ENCODE results near the gene JMJD1C.
A peak's percentile ranks its signal among the peaks of the same experiment; 100 is the strongest.
"Not testable (repeated sequence)": the region's sequence is repeated elsewhere in the genome, so short reads cannot be mapped to it uniquely, and the experiment has no call there.

The JMJD1C gene

DNA sequence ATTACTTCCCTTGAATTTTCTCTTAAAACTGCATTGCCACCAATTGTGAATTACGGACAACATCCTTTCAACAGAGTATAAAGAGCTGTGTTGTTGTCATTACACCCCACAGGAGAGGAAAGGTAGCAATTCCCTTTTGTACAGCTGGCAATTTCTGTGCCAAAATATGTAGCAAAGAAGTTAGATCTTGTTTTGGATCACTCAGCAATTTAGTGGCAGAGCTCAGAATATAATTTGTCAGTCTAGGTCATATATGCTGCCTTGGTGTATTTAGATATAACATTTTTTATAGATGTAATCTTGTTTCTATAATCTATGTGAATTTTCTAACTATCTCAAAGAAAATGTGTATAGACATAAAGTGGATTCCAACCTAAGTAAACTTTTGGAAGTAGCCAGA lies 293.9 kb downstream of the JMJD1C start:
- no peak for DNase-seq (ENCODE audit: low spot score)

DNA sequence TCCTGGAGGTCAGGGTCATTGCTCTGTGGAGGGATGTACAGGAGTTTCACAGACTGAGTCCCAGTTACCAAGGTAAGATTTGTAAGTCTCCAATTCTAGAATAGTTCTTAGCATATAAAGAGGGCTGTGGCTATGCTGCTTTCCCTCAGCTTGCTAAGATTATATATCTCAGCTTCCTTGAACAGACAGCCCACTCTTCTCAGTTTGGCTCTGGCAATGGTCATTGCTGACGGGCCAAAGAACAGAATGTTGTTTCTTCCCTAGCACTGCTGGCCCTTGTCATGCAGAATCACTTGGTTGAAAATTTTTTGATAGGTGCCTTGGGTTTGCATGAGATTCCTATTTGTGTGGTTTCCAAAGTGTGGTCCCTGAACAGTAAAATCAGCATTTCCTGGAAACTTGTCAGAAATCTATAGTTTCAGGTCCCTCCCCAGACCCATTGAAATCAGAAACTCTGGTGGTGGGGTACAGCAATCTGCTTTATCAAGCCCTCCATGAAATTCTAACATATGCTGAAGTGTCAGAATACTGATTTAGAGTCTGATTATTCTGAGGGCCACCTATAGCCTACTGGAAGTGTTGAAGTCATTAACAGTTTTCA lies 294.4 kb downstream of the JMJD1C start:
- DNase-seq (ENCODE audit: low spot score): no peak

DNA sequence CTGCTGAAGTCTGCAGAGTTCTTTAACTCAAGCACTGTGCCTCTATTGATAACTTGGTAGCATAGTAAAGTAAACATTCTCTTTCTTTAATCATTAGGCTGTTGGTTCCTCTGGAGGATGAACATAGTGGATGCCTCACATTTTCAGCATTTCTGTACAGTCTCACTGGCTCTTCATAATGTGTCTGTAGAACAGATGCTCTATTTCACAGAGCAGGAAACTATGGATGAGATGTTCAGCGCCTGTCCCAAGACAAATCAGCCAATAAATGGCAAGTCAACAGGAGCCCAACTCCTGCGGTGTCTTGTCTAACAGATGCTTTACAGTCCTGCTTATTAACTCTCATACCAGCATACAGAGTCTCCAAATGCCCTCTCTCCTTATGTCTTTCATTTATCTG lies 296.2 kb downstream of the JMJD1C start:
- no peak for DNase-seq (ENCODE audit: low spot score)

DNA sequence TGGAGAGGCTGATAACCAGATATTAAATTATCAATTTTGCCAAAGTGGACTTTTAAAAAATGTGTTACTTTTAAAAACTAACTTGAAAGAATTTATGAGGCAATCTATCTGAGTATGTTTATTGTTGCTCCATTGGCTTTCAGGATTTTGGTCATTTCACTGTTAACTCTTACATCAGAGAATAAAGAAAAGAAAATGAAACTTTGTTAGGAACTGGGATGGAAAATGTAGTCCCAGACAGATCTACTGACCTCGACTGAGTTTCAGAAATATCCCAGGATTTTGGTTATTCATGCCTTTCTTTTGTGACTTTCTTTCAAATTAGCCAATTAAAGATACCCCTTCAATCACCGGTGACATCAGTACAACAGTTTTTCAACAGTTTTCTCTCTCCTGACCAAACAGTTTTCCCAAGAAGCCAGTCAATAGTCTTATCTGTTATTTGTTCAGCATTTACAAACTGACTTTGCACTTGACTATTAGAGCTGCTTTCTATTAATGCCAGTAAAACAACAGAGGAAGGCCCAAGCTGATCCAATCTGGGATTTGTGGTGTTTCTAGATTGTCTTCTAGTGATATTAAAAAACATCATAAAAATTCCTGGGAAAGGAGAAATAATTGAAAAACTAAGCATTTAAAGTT lies 296.8 kb downstream of the JMJD1C start:
- DNase-seq (ENCODE audit: low spot score): no peak

DNA sequence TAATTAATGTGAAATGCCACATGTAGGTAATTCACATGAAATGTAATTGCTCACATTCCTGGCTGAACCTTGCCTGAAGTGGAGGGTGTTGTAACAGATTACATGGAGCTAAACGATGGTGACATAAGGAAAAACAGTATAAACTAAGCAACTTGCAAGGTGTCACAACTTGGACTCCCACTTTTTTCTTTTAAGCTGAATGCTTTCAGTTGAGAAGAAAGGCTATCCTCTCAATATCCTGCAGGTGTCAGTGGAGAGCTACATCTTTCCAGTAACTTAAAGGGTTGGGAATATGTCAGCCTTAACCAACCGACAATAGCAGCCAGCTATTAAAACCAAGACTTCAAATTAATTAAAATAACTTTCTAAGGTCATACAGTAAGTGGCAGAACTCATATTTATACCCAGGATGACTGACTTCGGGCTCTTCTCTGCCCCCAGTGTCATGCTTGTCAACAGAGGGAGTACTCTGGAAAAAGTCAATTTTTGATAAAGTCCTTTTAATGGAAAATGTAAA lies 299.0 kb downstream of the JMJD1C start:
- DNase-seq (ENCODE audit: low spot score): peak; percentile 48

DNA sequence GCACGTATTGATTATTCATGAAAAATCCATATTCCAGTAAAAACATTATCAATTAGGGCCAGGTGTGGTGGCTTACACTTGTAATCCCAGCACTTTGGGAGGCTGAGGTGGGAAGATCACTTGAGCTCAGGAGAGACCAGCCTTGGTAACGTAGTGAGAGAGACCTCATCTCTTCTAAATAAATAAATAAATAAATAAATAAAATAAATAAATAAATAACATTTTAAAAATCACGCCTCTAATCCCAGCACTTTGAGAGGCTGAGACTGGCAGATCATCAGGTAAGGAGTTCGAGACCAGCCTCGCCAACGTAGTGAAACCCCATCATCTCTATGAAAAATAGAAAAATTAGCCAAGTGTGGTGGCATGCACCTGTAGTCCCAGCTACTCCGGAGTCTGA lies 300.5 kb downstream of the JMJD1C start:
- no peak for DNase-seq (ENCODE audit: low spot score)

DNA sequence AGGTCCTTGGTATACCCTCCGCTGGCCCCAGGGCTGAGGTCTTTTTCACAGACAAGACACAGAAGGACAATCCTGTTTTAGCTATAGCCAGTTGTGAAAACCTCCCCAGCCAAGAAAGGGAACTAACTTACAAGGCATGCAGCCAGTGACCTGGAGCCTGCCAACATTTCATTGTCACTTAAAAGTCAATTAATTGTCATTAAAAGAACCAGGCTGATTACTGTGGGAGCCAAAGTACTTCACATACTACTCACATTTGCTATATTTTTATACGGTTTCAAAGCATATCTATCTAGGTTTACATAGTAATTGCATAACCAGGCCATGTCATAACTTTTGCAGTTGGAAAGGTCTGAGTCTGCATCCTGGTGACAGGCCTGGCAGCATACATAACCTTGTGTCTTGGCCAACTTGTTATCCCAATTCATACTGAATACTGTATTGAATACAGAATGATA lies 301.6 kb downstream of the JMJD1C start:
- no peak for DNase-seq (ENCODE audit: low spot score)

DNA sequence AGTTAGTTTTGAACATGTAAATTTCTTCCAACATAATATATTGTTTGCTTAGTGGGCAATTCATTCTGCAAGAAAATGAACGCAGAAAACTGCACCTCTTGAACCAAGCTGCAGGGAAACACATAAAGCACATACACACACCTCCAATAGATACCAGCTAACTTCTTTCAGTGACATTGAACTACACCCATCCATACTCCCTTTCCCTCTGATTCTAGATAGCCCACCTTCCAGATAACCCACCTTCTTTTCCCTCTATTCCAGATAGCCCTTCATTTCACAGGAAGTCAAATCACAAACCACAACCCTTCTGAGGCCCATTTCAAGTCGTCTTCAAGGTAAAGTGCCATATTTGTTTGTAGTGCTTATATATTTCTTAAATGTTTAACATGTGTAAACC lies 304.2 kb downstream of the JMJD1C start:
- no peak for DNase-seq (ENCODE audit: low spot score)

DNA sequence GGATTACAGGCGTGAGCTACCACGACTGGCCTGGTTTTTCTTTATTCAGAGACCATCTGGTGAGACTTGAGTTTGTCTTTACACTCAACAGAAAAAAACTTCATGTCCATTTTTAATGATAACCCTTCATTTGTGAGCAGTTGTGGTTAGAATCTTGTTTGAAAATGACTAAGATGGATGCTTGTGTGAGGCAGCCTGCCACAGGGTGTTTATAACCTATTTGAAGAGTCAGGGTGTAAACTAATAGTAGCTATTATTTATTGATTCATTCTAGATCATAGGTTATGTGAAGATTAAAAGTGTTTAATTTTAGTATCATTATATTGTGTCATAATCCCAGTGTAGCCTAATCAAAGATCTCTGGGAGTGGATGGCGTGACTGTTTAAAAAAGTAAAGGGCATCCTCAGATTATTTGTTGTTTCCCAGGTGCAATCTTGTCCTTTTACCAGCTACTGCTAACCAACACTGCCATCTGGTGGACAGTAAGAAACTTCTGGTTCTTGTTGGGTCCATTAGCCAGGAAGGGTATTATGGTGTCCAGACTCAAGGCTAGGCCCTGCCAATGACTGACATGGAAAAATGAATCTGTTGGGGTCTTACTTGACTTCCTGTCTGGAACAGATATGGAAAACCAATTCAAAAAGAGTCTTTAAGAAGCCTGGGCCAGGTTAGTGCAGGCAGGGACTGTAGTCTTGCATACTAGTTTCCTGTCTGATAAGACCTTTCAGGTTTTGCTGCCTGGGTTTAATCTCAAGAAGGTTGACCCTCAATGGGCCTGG lies 307.7 kb downstream of the JMJD1C start:
- DNase-seq (ENCODE audit: low spot score): peak; percentile 77

DNA sequence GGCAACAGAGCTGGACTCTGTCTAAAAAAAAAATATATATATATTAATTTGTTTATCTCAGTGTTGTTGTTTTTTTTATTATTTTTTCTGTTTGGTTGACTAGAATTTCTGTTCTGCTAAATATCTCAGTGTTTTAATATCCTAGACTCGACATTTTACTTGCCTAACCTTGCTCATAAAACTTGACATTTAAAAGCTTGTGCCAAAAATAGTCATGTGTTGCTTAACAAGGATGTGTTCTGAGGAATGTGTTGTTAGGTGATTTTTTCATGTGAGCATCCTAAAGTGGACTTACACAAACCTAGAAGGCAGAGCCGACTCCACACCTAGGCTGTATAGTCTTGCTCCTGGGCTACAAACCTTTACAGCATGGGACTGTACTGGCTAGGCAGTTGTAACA lies 309.5 kb downstream of the JMJD1C start:
- no peak for DNase-seq (ENCODE audit: low spot score)

DNA sequence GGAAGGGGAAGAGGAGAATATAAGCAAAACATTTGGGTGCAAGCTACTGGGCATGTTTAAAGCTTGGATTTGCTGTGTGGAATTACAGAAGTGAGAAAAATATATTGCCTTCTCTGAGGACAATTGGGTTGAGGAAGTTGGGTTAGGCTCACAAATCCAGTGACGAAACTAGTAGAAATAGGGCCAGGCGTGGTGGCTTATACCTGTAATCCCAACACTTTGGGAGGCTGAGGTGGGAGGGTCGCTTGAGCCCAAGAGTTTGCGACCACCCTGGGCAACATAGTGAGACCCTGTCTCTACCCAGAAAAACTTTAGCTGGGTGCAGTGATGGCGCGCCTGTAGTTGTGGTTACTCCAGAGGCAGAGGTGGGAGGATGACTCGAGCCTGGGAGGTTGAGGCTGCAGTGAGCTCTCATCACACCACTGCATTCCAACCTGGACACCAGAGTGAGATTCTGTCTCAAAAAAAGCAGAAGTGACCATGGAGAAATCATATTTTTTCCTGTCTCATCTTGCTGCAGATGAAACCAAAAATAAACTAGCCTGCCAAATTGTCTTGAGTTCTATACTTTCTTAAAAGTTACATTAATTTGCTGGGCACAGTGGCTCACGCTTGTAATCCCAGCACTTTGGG lies 310.3 kb downstream of the JMJD1C start:
- no peak for DNase-seq (ENCODE audit: low spot score)

DNA sequence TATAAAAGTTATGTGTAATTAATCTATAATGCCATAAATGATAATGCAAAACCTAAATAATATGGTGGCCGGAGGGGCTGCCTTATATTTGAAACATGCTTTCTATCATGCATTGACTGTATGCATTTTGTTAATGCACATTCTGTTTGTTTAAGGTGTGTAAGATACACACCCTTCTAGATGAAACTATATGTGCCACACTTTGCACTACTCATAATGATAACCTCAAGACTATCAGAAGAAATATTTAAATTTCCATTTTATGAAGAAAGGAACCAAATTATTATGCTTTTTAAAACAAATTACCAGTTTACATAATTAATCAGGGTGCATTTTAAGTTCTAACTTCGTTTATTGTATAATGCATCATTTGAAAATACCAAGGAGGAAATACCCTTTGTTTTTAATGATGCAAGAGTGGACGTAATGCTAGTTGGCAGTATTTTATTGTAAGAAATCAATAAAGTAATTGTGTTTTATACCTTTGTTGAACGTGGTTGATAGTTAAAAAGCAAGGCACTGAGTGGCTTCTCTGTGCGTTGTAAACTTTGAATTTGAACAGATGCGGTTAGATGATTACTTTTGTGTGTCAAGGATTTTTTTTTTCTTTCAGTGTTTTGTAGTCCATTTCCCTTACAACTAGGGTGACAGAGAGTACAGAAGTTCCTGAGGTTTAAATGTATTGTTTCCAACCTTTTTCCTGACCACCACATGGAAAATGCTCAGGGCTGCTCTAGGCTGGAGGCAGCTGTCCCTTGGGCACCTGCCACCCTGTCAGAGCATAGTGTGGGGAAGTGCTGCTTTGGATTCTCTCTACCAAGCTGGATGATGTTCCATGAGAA lies 311.0 kb downstream of the JMJD1C start:
- no peak for DNase-seq (ENCODE audit: low spot score)

DNA sequence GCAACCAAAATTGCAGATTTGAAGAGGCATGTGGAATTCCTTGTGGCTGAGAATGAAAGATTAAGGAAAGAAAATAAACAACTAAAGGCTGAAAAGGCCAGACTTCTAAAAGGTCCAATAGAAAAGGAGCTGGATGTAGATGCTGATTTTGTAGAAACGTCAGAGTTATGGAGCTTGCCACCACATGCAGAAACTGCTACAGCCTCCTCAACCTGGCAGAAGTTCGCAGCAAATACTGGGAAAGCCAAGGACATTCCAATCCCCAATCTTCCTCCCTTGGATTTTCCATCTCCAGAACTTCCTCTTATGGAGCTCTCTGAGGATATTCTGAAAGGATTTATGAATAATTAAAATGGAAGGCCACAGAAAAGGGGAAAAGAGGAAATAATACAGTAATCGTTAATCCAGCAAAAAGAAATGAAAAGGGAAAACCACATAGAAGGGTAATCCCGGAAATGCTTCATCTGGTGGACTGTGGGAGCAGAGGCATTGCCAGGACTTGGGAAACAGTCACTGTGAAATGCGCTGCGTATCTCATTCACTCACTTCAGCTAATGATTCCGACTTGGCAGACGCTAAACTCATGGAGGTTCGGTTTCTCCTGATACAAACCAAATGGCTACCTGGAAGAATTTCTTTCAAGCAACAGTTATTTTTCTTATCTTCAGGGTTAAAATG lies 311.8 kb downstream of the JMJD1C start:
- not testable (repeated sequence) for DNase-seq (ENCODE audit: low spot score)

DNA sequence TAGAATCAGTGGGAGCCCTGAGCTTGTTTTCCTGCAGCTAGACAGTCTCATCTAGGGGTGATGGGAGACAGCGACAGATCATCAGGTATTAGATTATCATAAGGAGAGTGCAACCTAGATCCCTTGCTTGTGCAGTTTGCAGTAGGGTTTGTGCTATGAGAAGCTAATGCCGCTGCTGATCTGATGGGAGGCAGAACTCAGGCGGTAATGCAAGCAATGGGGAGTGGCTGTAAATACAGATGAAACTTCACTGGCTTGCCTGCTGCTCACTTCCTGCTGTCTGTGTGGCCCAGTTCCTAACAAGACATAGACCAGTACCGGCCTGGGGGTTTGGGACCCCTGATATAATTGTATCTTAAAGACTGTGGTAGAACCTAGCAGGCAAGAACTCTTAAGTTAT lies 315.0 kb downstream of the JMJD1C start:
- DNase-seq (ENCODE audit: low spot score): no peak

DNA sequence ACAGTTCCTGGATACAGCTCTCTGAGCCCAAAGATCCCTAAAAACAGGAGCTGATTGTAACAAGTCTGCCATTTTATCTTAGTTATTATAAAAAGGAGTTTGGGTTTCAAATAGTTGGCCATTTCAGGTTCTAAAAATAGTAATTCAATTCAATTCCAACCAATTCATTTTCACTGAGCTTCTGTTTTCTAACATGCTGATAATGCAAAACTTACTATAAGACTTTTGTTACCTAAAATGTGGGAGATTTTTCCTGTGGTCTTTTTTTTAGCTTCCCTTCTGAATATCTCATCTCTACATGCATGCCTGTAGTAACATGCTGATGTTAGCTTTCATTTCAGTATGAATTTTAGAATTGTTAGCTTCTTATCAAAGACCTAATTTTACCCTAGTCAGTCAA lies 319.3 kb downstream of the JMJD1C start:
- no peak for DNase-seq (ENCODE audit: low spot score)

DNA sequence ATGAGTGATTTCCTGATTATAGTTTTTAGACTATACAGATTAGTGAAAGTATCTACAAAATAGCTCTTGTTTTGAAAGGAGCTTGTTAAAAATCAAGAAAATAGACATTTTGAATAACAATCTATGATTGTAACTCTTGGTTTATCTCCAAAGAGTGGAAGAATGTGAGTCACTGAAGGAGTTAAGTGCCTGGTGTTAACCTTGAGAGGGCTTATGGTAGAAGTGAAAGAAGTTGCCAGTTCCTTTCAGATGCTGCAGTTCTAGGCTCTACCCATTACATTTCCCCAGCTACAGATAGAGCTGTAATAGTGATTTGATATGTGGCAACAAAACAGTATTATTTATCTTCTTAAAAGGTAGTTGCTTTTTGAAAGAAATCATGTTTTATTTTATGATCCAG lies 320.0 kb downstream of the JMJD1C start:
- DNase-seq (ENCODE audit: low spot score): no peak

DNA sequence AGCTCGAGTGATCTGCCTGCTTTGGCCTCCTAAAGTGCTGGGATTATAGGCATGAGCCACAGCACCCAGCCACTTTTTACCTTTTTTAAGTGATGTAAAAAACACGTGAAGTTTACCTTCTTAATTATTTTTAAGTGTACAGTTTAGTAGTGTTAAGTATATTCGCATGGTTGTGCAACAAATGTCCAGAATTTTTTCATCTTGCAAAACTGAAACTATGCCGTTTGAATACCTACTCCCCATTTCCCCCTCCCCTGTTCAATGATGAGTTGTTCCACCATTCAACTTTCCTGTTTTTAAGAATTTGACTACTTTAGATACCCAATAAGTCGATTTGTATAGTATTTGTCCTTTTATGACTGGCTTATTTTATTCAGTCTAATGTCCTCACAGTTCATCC lies 321.8 kb downstream of the JMJD1C start:
- DNase-seq (ENCODE audit: low spot score): no peak

DNA sequence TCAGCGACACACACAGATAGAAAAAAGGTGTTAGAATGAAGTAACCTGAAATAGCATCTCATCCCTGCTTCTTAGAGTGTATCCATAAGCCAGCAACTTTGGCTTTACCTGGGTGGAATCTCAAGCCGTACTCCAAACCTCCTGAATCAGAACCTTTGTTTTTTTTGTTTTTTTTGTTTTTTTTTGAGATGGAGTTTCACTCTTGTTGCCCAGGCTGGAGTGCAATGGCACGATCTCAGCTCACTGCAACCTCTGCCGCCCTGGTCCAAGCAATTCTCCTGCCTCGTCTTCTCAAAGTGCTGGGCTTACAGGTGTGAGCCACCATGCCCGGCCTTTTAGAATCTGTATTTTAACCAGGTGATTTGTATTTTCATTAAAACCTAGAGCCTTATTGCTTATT lies 323.6 kb downstream of the JMJD1C start:
- no peak for DNase-seq (ENCODE audit: low spot score)

DNA sequence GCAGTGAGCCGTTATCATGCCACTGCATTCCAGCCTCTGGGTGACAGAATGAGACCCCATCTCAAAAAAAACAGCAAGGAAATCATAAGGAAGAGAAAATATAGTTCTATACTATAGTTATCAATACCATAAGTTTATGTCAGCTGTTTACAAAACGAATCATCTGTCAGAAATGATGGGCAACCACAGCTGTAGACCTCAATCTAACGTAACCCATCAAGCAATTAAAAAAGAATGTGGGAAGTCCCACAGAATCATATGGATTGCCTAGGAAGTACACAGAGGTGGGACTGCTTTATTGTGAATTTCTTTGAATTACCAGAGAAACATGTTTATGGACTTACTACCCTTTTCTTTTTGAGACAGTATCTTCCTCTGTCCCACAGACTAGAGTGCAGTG lies 325.7 kb downstream of the JMJD1C start:
- no peak for DNase-seq (ENCODE audit: low spot score)

DNA sequence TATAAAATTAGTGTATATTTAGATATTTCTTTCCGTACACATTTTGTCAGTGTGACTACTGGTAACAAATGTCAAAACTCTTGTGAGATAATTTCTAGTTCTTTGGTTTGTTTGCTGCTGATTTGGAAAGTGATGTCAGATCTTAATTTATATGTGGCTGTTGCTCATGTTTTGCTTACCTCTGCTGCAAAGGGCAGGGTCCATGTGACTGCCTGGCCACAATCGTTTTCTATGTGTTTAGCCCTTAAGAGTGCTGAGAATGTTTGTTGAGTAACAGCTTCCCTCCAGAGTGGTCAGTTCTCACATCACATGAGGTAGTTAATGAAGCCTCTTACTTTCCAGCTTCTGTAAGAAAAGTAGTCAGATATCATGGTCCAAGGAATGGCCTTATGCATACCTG lies 328.5 kb downstream of the JMJD1C start:
- DNase-seq (ENCODE audit: low spot score): no peak

Data from iPS-NIHi11 (cell line).